EL (cell line): ENCODE measurements around the gene NDRG4.
"Not testable (repeated sequence)": the region's sequence is repeated elsewhere in the genome, so short reads cannot be mapped to it uniquely, and the experiment has no call there.

ENCODE experiments used
- DNase-seq: peaks from one replicate; pipeline ENCODE4 v3.0.0-alpha.2; 2016

Gene NDRG4

DNA sequence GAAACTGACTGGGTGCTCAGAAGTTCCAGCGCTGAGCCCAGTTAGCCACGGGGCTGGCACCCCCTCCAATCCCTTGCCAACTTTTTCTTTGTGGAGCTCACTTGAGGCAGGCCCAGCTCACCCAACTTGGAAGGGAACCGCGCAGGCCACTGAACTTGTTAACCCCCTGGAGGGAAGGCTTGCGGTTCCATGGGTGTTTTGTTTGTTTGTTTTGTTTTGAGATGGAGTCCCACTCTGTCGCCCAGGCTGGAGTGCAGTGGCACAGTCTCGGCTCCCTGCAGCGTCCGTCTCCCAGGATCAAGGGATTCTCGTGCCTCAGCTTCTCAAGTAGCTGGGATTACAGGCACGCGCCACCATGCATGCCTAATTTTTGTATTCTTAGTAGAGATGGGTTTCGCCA lies 34.1 kb upstream of the NDRG4 start:
- no peak for DNase-seq

DNA sequence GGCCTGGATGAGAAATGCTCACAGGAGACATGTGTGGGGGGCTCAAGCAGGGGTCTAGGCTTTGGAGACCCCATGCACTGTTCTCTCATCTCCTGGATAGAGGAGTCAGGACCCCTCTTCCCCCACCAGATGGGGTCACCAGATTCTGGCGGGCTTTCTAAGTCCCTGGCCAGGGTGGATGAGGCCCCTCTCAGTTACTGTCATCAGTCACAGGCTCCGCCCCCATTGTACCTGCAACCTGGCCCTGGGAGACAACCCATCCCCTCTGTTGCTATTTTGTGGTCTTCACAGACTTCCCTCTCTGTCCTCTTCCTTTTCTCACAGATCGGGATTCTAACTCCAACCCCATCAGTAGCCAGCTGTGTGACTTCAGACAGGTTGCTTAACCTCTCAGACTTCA lies 33.5 kb upstream of the NDRG4 start:
- no peak for DNase-seq

DNA sequence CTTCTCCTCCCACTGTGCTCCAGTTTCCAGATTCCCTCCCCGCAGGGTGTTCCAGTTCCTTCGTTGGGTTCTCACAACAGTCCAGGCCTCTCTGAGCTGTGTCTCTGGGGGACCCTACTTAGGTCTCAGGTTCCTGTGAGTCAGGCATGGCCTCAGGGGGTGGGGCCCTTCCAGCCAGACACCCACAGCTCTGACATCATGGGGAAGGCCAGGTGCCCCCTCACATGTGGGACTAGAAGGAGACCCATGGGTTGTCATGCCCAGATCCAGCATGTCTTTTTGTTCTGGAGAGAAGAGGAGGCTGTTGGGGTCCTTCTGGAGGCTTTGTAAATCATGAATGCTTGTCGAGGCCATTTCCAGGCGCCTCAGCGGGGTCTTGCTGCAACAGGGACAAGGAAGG lies 32.0 kb upstream of the NDRG4 start:
- no peak for DNase-seq

DNA sequence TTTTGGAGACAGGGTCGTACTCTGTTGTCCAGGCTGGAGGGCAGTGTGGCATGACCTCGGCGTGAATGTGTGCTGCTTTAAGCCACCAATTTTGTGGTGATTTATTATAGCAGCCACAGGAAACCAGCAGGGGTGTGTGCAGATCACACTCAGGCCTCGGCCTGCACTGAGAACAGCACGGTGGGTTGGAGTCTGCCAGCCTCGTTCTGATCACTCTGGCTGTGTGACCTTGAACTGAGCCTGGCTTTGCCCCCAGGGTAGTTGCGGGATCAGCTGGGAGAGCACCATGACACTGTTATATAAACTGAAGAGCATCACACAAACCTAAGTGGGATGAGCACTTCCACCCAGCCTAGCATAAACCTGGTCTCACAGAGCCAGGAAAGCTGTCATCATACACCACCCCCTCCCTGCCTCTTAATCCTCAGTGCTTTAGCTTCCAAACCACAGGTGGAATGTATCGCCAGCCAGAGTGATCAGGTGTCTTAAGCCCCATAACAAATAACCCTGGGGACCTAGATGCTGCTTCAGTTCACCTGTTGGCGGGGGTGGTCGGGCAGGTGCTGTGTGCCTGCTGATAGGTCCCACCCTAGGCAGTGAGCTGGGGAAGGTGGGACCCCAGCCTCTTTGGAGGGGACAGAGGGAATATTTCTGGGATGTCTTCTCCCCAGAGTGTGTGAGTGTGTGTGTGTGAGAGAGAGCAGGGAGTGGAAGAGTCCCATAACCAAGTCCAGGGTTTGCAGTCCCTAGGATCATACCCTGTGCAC lies 28.6 kb upstream of the NDRG4 start:
- no peak for DNase-seq

DNA sequence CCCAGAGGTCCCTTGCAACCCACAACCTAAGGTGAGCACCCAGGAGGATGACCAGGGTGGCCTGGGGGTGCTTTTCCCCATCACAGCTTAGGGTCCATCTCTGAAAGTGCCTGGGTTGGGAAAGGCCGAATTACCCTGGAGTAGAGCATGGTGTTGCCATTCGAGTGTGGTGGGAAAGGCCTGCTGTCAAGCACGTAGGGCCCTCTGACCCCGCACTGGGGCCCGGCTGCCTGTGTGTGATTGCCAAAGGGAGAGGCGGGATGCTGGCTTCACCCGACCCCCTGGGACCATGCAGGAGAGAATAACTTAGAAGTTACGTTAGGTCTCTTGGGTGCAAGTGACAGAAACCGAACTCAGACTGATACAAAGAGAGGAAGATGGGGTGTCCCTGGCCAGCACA lies 27.7 kb upstream of the NDRG4 start:
- DNase-seq = no peak

DNA sequence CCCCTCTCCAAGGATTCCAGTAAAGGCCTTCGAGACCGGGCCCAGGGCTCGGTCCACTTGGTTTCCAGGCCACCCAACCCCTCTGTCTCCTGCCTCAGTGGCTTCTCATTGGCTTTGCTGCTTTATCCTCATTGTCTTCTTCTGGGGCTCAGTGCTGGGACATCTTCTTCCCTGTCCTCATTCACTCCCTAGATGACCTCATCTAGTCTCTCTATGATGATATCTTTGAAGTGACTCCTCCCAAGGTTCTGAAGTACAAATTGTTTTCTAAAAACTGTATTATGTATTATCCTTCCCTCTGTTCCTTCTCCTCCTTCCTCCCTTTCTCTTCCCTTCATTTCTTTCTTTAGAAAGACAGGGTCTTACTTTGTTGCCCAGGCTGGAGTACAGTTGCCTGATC lies 27.1 kb upstream of the NDRG4 start:
- DNase-seq = no peak

DNA sequence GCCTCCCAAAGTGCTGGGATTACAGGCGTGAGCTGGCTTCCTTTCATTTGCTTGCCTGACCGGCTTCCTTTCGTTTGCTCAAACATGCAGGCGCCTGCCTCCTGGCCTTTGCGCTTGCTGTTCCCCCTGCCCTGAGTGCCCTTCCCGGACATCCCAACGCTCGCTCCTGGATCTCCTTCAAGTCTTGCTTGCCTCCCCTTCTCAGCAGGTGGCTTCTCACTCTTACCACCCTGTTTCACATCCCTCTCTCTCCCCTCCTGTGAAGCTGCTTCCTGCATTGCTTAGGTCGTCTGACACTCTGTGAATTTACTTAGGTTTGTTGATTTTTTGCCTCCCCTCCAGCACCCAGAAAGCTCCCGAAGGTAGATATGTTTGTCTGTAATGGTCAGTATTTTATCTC lies 25.6 kb upstream of the NDRG4 start:
- DNase-seq = no peak

DNA sequence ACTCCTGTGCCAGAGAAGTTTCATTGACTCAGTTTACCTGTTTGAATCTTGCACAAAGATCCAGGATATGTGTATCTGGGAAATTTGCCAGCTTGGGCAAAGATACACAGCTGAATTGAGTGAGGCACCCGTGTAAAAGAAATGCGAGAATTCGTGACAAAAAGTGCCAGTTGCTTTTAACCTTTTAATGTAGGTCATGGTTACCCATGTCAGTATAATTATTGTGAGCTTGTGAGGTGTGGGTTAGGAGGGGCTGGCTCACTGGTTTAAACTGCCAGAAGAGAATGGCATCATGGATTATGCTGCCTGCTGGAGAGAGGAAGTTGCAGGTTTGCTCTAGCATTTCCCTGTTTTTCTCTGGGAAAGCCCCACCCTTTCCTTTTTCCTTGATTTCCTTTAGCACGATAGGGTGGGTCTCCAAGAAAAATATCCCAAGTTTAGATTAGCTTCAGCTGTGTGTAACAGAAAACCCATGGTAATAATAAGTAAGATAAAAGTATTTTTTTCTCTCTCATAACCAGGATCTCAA lies 24.8 kb upstream of the NDRG4 start:
- no peak for DNase-seq

DNA sequence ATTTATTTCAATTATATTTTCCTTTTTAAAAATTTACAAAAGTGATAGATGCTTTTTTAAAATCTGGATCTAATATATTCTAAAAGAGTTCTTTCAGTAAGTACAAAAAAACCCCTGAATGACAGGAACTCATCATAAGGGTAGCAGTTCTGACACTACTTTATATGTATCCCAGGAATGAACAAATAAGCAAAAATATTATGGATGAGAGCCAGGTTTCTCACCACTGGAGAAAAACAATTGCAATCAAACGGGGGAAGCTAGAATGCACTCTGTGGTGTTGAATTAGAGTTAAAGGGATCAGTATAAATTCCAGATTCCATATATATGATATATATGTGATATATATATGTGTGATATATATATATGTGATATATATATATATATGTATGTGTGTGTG lies 23.2 kb upstream of the NDRG4 start:
- DNase-seq = no peak

DNA sequence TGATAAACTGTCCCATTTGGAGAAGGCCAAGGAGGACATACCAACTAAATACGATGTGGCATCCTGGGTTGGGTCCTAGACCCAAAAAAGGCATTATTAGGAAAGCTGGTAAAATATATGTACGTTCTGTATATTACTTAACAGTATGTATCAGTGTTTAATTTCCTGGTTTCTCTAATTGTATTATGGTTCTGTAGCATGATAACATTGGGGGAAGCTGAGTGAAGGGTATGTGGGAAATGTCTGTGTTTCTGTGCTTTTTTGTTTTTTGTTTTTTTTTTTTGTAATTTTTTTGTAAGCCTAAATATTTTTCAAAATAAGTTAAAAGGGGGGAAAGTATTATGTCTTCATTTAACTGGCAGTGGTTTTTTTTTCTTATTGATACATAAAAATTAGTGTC lies 21.5 kb upstream of the NDRG4 start:
- no peak for DNase-seq

DNA sequence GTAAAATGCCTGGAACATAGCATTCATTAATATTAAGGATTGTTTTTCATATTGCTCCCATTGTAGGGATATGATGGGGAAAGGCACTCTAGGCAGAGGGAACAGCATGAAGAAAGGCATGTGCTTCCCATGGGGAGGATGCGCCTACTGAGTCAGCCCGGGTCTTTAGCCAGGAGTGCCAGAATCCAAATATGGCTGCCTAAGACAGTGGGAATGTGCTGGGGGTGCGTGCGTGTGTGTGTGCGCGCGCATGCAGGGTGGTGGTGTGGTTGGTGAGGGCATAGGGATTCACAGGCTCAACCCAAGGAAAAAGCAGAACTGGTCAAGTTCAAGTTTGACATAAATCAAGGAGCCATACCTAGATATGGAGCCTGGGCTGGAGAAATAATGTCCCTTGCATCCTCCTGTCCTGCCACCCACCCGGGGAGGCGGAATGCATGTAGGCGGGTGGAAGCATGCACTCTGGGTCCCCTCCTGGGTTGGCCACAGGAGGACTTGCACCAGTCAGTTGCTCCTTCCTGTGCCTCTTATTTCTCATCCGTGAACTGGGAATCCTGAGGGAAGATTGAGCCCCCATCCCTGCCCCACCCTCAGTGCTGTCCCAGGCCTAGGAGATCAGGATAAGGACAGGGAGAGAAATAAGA lies 18.6 kb upstream of the NDRG4 start:
- no peak for DNase-seq

DNA sequence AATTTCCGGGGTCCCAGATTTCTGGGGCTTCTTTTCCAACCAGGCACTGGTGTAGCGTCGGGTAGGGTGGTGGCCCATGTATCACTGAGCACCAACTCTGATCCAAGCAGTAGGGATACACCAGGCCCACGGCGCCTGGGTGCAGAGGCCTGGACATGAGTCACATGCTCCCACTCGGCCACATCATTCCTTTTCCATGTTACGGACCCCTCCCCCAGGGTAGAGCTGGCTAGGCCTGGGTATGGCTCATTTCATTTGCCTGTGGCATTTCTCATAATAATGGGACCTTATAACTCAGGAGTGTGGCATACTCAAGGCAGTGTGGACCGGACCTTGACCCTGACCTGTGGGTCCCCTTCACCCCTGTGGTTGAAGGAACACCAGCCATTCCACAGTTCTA lies 18.0 kb upstream of the NDRG4 start:
- peak; percentile 38 for DNase-seq

DNA sequence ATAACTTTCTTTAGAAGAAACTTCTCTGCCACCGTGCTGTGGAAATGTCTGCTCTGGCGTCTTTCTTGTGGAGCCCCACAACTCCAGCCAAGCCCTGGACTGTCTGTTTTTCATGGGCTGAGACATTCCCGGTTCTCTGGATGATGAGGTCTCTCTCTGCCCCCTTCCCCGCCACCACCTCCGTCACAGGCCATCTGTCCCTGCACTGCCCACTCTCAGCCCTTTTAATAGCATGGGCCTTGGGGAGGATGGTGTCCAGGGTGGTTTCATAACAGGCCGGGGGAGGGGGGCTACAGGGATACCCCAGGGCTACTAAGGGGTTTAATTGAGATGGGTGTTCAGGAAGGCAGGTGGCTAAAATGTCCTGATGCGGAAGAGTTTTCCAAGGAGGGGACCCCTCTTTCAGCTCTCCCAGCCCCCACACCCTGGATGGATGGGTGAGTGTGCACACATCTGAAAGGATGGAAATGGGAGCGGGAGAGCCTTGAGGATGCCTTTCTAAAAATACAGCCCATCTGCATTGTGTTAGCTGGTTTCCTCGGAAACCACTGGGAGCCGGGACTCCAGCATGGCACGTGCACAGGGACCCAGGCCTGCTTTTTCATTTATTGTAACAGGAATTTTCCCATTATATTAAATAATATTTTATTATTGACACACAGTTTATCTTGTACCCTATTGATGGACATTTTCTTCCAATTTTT lies 14.6 kb upstream of the NDRG4 start:
- DNase-seq = no peak

DNA sequence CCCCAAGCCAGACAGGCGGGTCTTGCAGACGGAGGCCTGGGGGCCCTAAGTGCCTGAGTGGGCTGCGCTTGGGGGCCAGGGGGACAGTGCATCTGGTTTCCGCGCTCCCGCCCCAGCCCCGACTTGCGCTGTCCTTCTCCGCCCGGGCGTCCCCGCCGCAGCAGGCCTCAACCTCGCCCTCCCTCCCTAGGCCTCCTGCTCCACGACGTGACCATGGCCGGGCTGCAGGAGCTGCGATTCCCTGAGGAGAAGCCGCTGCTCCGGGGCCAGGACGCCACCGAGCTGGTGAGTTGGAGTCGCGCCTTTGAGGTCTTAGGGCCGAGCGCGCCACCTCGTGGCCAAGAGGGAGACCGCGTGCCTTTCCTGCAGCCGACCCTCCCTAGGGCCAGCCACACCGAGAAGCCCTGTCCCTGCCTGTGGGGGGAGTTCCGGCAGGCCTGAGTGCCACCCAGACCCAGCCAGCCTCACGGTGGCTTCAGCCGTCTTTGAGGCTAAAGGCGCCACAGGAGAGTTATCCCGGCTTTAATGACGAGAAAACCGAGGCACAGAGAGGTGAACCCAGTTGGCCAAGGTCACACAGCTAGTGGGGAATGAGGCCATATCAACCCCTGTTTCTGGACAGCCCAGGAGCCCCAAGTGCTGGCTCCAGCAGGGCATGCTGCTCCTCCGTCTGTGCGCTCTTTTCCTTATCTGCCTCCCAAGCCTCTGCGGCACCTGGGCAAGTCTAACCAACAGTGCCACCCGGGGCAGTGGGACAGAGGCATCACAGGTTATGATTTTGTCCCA lies 12.2 kb upstream of the NDRG4 start:
- peak; percentile 76 for DNase-seq

DNA sequence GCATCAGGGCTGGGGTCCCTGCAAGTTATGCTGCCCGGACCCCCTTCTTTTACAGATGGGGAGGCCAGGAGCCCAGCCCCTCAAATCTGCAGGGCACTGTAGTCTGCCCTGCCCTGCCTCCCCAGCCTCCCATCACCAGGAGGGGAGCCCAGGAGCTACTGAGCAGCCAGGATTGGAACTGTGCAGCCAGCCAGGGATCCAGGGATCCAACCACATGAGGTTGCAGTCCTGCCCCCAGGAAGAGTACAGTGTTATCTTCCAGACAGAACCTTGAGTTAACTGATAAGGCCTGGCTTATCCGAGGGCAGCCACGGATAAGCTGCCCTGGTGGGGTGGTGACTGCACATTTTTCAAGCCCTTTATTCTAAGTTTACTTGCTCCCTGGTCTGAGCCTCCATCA lies 11.4 kb upstream of the NDRG4 start:
- DNase-seq = no peak

DNA sequence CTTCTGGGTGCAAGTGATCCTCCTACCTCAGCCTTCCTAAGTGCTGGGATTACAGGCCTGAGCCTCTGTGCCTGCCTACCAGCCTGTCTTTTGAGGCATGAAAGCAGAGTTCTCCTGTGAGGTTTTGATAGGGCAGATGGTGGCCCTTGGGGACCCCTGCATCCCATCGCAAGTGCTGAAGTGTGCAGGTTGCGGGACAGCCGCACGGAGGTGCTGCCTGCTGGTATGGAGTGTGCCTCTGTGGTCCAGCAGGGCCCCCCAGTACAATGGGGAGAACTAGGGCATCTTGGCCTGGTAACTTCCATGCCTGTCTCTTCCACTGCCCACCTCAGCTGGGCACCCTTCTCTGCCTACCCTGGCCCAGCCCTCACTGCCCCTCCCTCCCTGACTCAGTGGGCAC lies 9.9 kb upstream of the NDRG4 start:
- no peak for DNase-seq

DNA sequence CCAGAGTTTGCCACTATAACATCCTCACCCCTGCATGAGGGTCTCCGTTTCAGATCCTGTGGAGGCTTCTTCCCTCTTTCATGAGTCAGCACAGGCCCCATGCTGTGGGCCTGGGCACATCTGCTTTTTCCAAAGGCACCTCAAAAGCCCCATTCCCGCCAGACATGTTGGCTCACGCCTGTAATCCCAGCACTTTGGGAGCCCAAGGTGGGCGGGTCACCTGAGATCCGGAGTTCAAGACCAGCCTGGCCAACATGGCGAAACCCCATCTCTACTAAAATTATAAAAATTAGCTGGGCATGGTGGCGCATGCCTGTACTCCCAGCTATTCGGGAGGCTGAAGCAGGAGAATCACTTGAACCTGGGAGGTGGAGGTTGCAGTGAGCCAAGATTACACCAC lies 9.4 kb upstream of the NDRG4 start:
- not testable (repeated sequence) for DNase-seq

DNA sequence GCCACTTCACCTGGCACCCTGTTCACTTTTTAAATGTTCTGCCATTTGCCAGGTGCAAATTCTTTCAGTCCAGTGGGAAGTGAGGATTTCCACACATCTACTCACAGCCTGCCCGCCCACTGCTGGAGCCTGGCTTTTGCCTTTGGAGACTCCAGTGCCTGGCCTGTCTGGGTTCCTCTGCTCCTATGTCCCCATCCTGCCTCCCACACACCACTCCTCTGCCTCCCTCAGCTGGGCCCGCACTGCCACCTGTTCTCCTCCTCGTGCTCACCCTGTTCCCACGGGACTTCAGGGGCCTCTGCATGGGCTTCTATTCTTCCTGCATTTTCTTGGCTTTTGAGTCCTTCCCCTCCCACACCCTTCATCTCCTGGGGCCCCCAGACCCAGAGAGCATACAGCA lies 7.9 kb upstream of the NDRG4 start:
- no peak for DNase-seq

DNA sequence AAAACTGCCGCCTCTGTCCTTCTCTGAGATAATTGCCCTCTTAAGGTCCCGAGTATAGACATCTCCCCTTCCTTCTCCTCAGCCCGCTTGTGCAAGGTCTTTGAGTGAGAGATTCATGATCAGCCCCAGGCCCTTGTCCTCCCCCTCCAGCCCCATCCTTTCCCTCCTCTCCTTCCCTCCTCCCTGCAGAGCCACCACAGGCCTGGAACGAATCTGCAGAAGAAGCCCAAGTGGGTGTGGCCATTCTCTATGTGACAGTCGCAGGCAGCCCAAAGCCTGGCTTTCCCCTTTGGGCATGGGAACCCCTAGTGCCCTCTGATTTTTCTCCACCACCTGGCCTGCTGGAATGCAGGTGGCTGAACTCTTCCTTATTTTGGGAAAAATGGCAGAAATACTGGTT lies 7.2 kb upstream of the NDRG4 start:
- DNase-seq = no peak

DNA sequence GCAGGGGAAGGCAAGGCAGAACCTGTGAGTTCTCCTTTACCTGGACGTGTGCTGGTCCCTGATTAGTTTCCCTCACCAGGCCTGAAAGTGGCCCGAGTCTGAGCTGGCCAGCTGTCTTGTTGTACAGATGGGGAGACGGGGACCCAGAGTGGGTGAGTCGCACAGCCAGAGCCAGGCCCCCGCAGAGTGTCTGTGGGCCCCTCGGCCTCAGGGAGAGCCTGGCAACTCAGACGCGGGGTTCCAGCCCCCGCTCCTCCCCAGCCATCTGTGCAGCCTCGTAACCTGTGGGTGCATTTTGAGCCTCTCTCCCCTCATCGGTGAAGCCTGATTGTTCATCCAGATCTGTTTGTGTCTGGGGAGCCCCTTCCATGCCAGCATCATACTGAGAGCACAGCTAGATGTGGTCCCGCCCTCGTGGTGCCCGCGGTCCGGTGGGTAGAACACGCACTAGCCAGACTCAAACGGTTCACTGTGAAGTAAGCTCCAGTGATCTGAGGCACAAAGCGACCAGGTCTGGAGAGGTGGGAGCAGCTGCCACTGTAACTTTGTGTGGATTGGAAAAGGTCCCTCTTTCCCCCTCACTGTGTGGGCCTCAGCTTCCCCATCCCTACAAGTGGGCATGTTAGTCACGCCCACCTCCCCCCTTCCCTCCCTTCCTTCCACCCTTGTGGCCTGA lies 6.0 kb upstream of the NDRG4 start:
- no peak for DNase-seq

DNA sequence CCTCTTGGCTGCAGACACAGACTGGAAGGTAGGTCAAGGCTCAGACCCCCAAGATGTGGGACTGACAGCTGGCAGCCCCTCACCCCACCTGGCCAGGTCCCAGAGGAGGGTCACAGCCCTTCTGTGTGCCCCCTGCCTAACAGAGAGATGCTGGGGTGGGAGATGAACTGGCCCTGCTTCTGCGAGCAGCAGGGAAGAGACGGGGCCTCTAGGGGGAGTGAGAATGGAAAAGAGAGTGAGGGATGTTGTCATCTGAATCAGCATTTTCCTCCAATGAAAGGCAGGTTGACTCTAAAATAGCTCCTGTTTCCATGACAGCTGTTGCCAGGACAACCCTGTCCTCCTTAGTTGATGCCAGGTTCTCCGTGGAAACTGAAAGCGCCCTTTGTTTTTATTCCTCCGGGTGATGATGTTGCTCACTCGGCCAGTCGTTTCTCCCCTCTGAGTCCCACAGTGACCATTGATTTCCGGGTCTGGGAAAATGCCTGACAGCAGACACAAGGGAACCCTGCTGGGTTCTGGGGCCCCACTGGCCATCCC lies 4.9 kb upstream of the NDRG4 start:
- peak; percentile 93 for DNase-seq
